ENCODE measurements around the gene TBC1D2B. TPM values are rescaled to one million over a fixed set of nuclear protein-coding genes. Genes with fewer than 3 reads are reported as not detected.
"Not testable (repeated sequence)": the region's sequence is repeated elsewhere in the genome, so short reads cannot be mapped to it uniquely, and the experiment has no call there.

Gene TBC1D2B
- total RNA-seq, 1 experiment from 2014 or later = 12.3 TPM

GRCh38 chr15:77975332-77976094 is 102.0 kb downstream of the TBC1D2B start:
- DNase-seq (ENCODE audit: low spot score) = no peak

DNA sequence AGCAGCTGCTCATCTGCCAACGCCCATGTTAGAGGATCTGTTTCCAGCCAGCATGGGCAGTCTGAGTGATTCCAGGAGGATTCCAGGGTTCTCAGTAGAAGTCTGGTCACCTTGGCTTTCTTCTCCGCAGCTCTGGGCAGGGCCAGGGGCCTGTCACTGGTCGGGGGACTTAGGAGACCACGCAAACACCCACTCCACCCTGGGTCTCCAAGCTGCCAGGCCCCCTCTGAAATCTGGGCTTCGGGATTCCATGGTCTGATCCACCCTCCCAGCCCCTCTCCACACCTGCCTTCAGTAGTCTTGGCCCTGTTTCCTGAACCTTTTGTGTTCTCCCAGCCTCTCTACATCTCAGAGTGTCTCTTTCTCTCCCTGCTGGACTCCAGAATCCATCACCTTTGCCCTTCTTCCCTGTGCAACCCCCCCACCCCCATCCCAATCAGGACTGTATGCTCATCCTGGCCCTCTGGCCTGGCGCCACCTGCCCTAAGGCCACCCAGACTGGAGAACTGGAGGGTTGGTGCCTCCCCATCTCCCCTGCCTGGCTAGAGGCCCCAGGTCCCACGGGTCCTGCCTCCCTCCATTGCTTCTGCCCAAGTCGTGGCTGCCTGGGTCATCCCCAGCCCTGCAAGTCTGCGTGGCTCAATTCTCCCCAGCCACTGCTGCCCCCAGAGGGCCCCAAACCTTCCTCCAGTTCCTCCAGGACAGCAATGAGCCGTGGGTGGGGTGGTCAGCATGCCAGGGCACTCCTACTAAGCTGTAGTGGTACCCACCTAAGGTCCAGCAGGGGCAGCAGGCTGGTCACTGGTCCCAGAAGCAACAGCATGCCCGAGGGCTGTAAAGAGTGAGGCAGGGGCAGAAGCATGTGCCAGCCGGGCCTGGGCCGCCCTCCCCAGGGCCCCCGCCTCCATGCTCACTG is 102.8 kb downstream of the TBC1D2B start:
- DNase-seq (ENCODE audit: low spot score) = no peak

DNA sequence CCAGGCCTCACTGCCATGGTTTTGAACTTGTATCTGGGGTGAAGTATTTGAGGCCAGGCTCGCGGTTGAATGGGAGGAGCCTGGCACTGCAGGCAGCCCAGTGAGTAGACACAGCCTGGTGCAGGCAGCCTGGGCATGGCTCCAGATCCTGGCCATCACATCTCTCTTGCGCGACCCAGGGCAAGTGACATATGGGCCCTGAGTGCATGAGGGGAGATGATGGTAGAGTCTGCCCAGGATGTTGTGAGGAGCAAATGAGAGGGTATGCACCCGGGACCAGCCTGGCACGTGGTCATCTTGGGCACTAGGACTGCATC is 103.5 kb downstream of the TBC1D2B start:
- peak; percentile 90 for DNase-seq (ENCODE audit: low spot score)

DNA sequence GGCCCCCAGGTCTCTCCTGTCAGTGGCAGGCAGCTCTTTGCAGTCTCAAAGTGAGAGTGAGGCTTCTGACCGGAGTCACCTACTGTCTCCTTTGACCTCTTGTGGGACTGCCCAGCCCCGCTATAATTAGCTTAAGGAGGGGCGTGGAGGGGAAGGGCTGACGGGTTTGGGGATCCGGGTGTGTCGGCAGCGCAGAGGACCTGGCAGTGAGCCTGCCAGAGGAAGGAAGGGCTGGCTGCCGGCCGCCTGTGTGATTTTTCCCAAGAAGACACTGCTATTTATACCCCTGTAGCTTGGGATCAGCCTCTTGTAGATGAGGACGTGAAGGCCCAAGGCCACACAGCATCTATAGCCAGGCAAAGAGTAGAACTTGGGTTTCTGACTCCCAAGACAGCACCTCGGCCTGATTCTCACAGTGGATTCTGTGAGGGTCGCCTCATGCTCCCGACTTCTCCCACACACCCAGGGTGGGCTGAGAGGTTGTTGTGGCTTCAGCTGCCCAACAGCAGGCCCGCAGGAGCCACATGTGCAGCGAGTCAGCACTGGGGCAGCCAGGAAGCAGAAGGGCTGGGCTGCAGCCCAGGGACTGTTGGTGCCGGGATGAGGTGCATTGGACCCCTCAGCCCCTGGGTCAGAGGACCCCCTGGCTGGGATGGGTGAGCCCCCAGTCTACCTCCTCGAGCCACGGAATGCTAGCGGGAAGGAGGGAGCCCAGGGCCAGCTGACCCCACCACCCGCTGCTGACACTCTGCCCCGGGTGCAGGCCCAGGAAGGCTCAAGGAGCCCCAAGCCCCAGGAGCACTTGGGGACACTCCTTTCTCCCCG is 104.0 kb downstream of the TBC1D2B start:
- not testable (repeated sequence) for DNase-seq (ENCODE audit: low spot score)

DNA sequence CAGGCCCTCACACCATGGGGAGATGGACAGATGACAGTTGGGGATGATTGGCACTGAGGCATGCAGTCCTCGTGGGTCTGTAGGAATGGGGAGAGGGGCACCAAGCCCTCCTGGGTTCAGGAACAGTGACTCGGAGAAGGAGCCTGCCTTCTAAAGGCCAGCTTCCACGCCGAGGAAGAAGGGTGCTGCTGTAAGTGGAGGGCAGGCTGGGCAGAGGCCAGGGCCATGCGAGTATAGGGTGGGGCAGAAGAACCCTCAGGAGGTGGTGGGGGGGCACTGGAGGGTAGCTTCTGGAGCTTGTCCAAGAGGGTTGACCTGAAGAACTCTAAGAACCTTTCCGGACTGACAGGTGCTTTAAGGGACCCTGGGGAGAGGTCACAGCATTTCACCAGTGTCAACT is 104.8 kb downstream of the TBC1D2B start:
- not testable (repeated sequence) for DNase-seq (ENCODE audit: low spot score)

GRCh38 chr15:77971875-77972274 is 105.6 kb downstream of the TBC1D2B start:
- not testable (repeated sequence) for DNase-seq (ENCODE audit: low spot score)

DNA sequence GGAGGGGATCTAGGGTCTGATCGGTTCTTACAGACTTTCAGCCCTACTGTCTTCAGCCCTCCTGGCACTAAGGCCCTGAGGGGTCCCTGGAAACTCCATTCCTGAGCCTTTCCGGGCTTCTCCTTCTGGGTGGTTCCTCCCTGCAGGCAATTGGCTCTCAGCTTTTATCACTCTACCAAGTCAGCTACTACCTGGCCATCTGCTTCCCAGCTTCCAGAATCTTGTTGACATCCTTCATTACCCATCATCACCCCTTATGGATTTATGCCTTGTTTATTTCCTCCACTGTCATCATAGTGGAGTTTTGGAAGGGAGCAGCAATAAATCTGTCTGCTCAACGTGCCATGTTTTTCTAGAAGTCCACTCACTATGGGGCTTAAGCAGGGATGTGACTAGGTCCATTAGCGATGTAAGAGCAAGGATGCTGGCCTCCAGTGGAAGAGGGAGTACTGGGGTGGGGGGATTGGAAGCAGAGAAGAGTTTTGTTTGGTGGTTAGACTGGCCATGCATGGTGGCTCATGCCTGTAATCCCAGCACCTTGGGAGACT is 106.6 kb downstream of the TBC1D2B start:
- not testable (repeated sequence) for DNase-seq (ENCODE audit: low spot score)

DNA sequence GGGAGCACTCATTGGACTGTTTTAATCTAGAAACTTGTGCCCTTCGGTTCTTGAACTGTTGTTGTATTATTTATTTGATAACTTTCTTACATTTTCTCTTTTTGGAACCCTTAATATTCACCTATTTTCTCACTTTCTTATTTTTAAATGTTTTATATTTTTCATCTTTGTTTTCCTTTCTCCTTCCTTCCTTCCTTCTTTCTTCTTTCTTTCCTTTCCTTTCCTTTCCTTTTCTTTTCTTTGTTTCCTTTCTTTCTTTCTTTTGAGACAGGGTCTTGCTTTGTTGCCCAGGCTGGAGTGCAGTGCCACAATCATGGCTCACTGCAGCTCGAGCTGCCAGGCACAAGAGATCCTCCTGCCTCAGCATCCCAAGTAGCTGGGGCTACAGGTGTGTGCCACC is 108.5 kb downstream of the TBC1D2B start:
- no peak for DNase-seq (ENCODE audit: low spot score)

DNA sequence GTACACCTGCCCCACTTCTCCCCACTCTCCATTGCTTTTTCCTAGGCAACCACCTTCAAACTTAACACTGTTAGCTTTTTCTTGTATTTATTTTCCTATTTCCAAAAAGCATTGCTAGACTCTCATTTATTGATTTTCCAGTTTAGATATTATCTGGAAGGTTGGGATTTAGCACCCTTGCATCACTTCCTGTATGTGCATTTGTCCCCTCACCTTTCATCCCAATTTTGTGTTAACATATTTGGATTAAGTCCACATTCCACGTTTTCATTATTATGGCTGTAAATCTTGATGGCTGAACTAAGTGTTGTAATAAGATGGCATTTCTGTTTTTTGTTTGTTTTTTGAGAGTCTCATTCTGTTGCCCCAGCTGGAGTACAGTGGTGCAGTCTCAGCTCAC is 109.7 kb downstream of the TBC1D2B start:
- DNase-seq (ENCODE audit: low spot score) = no peak

- not testable (repeated sequence) for DNase-seq (ENCODE audit: low spot score)
Measured at GRCh38 chr15:77967235-77967615, 110.3 kb downstream of the TBC1D2B start.

DNA sequence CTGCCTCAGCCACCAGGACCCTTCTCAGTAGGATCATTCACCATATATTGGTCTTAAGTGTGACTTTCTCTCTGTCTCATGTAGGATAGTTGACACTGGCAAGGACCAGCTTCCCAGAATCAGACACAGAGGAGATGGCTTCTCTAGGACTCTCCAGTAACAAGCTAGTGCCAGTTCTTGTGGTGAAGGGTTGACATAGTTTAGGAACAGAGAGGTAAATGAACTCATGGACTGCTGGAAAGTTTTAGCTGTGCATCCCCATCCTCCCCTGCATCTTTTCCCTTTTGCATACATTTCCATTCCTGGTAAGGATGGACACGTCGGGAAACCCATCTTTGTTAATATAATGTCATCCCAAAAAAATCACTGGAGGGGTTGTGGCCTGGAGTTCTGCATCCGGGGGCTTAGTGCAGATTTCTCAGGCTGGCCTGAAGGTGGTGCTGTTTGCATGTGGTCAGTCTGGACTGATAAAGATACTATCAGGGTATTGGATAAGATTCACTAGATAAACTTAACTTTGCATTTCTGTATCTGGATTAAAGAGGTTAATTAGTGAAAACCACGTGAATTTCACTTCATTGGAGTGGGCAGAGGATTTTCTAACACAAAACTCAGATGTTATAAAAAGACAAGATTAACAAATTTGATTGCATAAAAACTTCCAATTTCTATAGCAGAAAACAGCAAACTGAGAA is 110.8 kb downstream of the TBC1D2B start:
- peak; percentile 44 for DNase-seq (ENCODE audit: low spot score)

GRCh38 chr15:77964193-77964592 is 113.3 kb downstream of the TBC1D2B start:
- no peak for DNase-seq (ENCODE audit: low spot score)

DNA sequence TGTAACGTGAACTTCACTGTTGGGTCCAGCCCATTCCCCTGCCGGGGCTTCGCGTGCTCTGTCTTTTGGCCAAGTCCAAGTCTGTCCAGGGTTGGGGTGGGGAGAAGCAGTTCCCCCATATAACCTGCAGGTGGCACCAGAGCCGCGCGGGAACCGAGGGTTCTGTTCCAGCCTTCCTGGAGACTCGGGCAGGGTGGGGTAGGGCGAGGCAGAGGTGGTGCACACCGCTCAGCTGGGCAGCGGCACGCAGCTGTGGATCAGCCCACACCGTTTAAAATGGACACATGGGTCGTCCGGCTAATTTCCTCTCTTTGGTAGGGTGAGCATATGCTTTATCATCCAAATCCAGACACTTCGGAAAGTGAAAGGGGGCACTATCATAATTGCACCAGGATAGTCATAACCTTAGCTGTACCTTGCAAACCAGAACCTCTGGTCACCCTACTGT is 118.1 kb downstream of the TBC1D2B start:
- peak; percentile 60 for DNase-seq (ENCODE audit: low spot score)

DNA sequence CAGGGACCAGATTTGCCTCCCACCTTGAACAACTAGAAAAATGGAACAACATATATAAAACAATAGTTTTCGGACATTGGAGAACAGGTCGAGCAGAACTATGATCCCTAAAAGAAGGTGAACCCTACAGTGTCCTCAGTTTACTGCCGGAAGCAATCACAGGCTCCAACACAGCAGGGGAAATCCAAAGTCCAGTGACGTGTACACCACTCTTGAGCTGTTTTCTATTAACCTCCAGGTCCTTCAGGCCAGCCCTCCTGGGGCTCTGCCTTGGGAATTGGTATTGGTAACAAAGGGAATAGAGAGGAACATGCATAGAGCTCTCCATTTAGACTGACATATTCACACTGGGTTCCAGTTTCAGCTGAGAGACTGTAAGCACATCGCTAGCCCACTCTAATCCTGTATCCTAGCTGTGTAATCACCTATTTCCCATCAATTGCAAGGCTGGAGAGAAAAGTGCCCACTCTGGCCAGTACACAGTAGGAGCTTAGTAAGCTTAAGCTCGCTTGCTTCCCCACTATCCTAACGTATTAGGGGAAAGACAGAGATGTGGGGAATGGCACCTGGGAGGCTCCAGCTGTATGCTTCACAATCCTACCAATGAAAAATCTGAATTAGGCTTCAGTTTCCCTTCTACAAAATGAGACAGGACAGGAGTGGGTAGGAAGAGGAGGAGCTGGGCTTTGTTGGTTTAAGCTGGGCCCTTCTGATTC is 118.6 kb downstream of the TBC1D2B start:
- not testable (repeated sequence) for DNase-seq (ENCODE audit: low spot score)

DNA sequence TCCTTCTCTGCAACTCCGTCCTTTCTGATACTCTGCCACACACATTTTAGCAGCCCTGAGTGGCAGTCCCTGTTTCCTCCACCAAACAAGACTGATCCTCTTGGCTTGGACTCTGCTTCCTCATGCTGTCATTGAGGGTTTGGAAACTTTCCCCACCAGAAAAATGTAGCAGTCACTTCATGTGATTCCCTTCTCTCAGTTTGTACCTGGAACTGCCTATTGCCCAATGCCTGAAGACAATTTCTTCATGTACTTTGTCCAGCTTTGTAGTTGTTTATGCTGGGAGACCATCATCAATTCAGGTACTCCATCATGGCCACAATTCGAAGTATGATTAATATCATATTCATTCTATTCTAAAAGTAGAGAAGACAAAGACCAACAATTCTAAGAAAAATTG is 119.5 kb downstream of the TBC1D2B start:
- not testable (repeated sequence) for DNase-seq (ENCODE audit: low spot score)

DNA sequence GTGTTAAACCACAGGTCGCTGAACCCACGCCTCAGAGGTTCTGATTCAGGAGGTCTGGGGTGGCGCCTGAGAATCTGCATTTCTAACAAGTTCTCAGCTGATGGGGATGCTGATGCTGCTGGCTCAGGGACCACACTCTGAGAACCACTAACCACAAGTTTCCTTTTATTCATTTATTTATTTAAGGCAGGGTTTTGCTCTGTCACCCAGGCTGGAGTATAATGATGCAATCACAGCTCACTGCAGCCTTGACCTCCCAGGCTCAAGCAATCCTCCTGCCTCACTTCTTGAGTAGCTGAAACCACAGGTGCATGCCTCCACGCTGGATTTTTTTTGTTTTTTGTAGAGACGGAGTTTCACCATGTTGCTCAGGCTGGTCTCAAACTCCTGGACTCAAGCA is 123.6 kb downstream of the TBC1D2B start:
- peak; percentile 90 for DNase-seq (ENCODE audit: low spot score)

- not testable (repeated sequence) for DNase-seq (ENCODE audit: low spot score)
Measured at GRCh38 chr15:77952928-77953446, 124.5 kb downstream of the TBC1D2B start.

DNA sequence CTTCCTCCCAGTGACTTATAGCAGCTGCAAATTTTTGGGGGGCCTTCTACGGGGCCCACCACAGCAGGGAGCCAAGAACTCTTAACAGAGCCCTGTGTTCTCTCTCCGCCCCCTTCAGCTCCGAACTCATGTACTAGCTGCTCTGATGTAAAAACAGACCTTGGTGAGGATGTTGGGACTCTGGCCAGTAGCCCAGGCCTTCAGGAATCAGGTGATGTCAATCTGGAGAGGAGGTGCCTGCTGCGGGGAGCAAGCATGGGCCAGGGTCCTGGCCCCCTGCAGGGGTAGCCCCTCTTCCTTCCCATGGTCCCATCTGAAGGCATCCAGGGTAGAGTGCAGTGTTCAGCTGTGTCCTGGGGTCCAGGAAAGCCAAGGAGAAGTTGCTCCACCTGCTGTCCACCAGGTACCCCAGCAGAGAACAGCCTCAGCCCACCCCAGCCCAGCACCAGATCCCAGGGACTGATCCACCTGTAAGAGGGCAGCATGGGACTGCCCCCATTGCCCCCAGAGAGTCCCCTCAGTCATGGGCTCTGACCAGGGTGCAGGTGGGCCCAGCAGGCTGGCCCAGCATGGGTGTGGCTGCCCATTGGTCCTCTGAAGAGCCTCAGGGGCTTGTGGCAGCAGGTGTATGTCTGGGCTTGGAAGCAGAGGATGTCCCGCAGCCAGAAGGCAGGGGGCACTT is 126.3 kb downstream of the TBC1D2B start:
- DNase-seq (ENCODE audit: low spot score) = not testable (repeated sequence)

DNA sequence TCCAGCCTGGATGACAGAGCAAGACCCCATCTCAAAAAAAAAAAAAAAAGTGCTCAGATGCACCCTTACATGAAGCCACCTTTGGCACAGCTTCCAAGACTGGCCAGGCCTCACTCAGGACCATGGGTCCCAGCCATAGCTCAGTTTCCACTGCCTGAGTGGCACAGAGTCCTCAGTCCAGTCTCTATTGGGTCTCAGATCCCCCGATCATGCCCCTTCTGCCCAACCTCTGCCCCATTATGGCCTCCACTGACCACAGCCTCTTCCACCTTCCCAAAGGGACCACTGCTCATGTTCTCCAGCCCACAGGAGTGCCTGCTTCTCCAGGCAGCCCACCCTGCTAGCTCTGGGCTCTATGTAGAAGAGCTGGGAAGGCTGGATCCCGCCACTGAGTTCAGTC is 127.0 kb downstream of the TBC1D2B start:
- not testable (repeated sequence) for DNase-seq (ENCODE audit: low spot score)

- no peak for DNase-seq (ENCODE audit: low spot score)
Measured at GRCh38 chr15:77945566-77945965, 131.9 kb downstream of the TBC1D2B start.

All from H4 (cell line).